Heart left ventricle (tissue), 16 donors: ENCODE measurements around the gene FKBP6. TPM values are rescaled to one million over a fixed set of nuclear protein-coding genes. Genes with fewer than 3 reads are reported as not detected.

Source experiments
- ATAC-seq, 4 donors: fragments of 200-7000 bp; cut with Tn5 transposase; one replicate each; pipeline ENCODE4 v1.9.1; 2020 to 2022; ENCODE audit warnings: moderate library complexity in 4 of 4, mild to moderate bottlenecking in 3 of 4, moderate number of reproducible peaks in 1 of 4
- DNase-seq, 5 donors: peaks; one replicate each; pipeline ENCODE4 v3.0.0-alpha.2; 2020
- H3K27ac ChIP-seq, 12 donors: fragments of 200-600 bp; sonication (generic) in 4 of 12; one replicate each; pipeline versions ENCODE4 v1.5.0 to v1.8.0; 2016 to 2022; ENCODE audit warnings: mild to moderate bottlenecking in 2 of 12
- H3K27me3 ChIP-seq, 9 donors: fragments of 200-600 bp; sonication (generic) in 2 of 9; one replicate each; pipeline versions ENCODE4 v1.5.1 to v1.8.0; 2016 to 2022; ENCODE audit warnings: mild to moderate bottlenecking in 3 of 9
- H3K36me3 ChIP-seq, 9 donors: fragments of 200-600 bp; sonication (generic) in 2 of 9; one replicate each; pipeline versions ENCODE4 v1.5.0 to v1.8.0; 2018 to 2022; ENCODE audit warnings: mild to moderate bottlenecking in 2 of 9
- H3K4me1 ChIP-seq, 12 donors: fragments of 200-600 bp; sonication (generic) in 4 of 12; one replicate each; pipeline versions ENCODE4 v1.5.0 to v1.8.0; 2016 to 2022; ENCODE audit warnings: mild to moderate bottlenecking in 3 of 12
- H3K4me3 ChIP-seq, 12 donors: fragments of 200-600 bp; sonication (generic) in 4 of 12; one replicate each; pipeline versions ENCODE4 v1.5.0 to v1.8.0; 2017 to 2022; ENCODE audit warnings: mild to moderate bottlenecking in 9 of 12, moderate library complexity in 4 of 12
- H3K9me3 ChIP-seq, 12 donors: fragments of 200-600 bp; sonication (generic) in 4 of 12; one replicate each; pipeline versions ENCODE4 v1.5.0 to v1.8.0; 2016 to 2022; ENCODE audit warnings: mild to moderate bottlenecking in 1 of 12
- POLR2A ChIP-seq, 2 donors: fragments of 450-650 bp; IDR thresholded peaks; one replicate each; pipeline ENCODE4 v1.6.1; 2017; ENCODE audit warnings: antibody characterized with exemption in 2 of 2, mild to moderate bottlenecking in 2 of 2, moderate library complexity in 2 of 2
- WGBS, 4 donors: extraction: QIAGEN DNeasy Blood & Tissue Kit in 2 of 4; methylation state at CpG; one replicate each; pipeline versions ENCODE4 v1.1.5 to v1.1.7; 2013 to 2018; 5-methylcytosine and 5-hydroxymethylcytosine counted together
- intact Hi-C, 10 donors: fragments of 100-400 bp; cut with DNase I; formaldehyde crosslinking; loops; one replicate each; pipeline versions ENCODE4 v1.11.1 to v1.14.2; 2022
- polyA plus RNA-seq, 2 donors: library from polyadenylated mRNA; stranded (reverse); fragments of 200-250 nt; gene quantifications; one replicate each; pipeline ENCODE4 v1.2.3, GENCODE V29; 2013
- total RNA-seq, 9 donors: library from RNA; depleted of rRNA in 2 of 9; stranded (reverse); fragments of >200 nt in 2 of 9; fragmentation: NEBNext Ultra II Directional in 3 of 9; extraction: Animal tissue kit (Norgen Biotek cat#: 25700) in 3 of 9; gene quantifications; one replicate each; pipeline versions ENCODE4 v1.1.0 to v1.2.4, GENCODE V29; 2016 to 2023
- TF ChIP-seq, protein P1 (sequence below), 12 donors: fragments of 200-600 bp; sonication (generic) in 4 of 12; IDR thresholded peaks; one replicate each; pipeline versions ENCODE4 v1.5.0 to v1.8.0; 2018 to 2022; ENCODE audit warnings: antibody characterized with exemption in 12 of 12, mild to moderate bottlenecking in 5 of 12
- donor health status: ischemic (EF 13 %, LVEDD 7.1; RV severe dilation, severe dysfunction).
- donor health status: healthy with polysubstance abuse.
- donor health status: DM: no; HTN: yes; CAD: no.
- donor health status: DM: no; HTN: no; CAD: no.
- donor health status: ischemic (EF 25% LVEDD 6.9; RV normal size, moderate dysfunction).
- donor health status: ischemic (EF 25% LVEDD 5.7; RV mildly dilated, moderate dysfunction).
- donor health status: healthy.
- donor health status: DM: yes; HTN: yes; CAD: no.
- donor health status: ischemic (EF 35%, LVEDD 5.7; RV mildly dilated, moderate dysfunction).
- donor health status: nonischemic (EF 11% LVEDD 7.7; RV severe dilation, severe dysfunction).
- donor health status: DM: yes; HTN: yes; CAD: no.
- donor health status: PGD.
- donor health status: ischemic (EF 29% LVEDD 5.4; RV normal size, mild dysfunction).
- donor health status: nonischemic (EF 23%, LVEDD 6.1; RV moderate dilation, normal function).

The FKBP6 gene
- total and polyA plus RNA-seq, 11 donors = not detected

DNA sequence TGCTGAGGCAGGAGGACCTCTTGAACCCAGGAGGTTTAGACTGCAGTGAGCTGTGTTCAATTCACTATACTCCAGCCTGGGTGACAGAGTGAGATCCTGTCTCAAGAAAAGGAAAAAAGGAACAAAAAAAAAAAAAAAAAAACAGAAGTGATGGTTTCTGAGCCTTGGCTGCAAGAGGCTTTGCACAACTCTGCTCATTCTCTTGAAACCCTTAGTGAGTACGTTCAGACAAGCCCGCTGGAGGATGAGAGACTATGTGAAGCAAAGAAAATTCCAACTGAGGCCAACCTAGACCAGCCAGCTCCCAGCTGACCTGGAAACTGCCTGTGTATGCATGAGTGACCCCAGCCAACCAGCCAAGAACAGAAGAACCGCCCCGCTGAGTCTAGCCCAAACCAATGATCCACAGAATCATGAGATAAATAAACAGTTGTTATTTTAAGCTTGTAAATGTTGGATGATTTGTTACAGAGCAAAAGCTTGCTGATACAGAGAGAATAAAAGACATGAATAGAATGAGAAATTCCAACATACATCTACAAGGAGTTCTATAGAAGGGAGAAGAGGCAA is 55.1 kb downstream of the FKBP6 start:
- intact Hi-C loops = no loop called here
- Histone ChIP-seq H3K4me3 (no peak overlapping the region), H3K27ac (no peak overlapping the region), H3K4me1 (no peaks in the 10 kb centered on the region), H3K27me3 (peaks cover 0 to 16% (median 10%) of the 10 kb centered on the region in 9 donors), H3K36me3 (no peaks in the 10 kb centered on the region), H3K9me3 (peaks cover 0 to 34% (median 19%) of the 10 kb centered on the region in 12 donors)
- ATAC-seq = no peak
- TF ChIP-seq POLR2A (IDR thresholded peaks at IDR 0.05) = no peak
- TF ChIP-seq, protein P1, sequence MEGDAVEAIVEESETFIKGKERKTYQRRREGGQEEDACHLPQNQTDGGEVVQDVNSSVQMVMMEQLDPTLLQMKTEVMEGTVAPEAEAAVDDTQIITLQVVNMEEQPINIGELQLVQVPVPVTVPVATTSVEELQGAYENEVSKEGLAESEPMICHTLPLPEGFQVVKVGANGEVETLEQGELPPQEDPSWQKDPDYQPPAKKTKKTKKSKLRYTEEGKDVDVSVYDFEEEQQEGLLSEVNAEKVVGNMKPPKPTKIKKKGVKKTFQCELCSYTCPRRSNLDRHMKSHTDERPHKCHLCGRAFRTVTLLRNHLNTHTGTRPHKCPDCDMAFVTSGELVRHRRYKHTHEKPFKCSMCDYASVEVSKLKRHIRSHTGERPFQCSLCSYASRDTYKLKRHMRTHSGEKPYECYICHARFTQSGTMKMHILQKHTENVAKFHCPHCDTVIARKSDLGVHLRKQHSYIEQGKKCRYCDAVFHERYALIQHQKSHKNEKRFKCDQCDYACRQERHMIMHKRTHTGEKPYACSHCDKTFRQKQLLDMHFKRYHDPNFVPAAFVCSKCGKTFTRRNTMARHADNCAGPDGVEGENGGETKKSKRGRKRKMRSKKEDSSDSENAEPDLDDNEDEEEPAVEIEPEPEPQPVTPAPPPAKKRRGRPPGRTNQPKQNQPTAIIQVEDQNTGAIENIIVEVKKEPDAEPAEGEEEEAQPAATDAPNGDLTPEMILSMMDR (IDR thresholded peaks at IDR 0.05) = no peak
- DNase-seq = no peak
- WGBS, 4 donors = 88 to 92% (median 89%) methylated on average over 4 of the region's 4 CpGs

DNA sequence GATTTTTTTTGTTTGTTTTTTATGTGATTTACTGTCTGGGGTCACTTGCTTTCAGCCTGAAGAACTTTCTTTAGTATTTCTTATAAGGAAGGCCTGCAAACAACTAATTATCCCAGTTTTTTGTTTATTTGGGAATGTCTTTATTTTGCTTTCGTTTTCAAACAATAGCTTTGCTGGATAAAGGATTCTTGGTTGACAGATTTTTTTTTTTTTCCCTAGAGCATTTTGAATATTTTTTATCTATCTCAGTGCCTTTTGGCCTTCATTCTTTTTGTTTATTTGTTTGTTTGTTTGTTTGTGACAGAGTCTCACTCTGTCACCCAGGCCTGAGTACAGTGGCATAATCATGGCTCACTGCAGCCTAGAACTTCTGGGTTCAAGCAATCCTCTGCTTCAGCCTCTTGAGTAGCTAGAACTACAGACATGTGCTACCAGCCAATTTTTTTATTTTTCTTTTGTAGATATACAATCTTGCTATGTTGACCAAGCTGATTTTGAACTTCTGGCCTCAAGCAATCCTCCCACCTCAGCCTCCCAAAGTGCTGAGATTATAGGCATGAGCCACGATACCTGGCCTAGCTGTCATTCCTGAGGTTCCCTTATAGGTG is 59.4 kb downstream of the FKBP6 start:
- Histone ChIP-seq H3K4me3 (no peak overlapping the region), H3K9me3 (peaks cover 2 to 60% (median 30%) of the 10 kb centered on the region in 12 donors), H3K27ac (no peak overlapping the region), H3K36me3 (no peaks in the 10 kb centered on the region), H3K4me1 (no peaks in the 10 kb centered on the region), H3K27me3 (no peaks in the 10 kb centered on the region)
- no peak for DNase-seq
- TF ChIP-seq, protein P1 (IDR thresholded peaks at IDR 0.05) = no peak
- no peak for TF ChIP-seq POLR2A (IDR thresholded peaks at IDR 0.05)
- 57 to 72% (median 61%) methylated on average over 2 of the region's 2 CpGs for WGBS, 4 donors
- intact Hi-C loops = no loop called here
- ATAC-seq = no peak

DNA sequence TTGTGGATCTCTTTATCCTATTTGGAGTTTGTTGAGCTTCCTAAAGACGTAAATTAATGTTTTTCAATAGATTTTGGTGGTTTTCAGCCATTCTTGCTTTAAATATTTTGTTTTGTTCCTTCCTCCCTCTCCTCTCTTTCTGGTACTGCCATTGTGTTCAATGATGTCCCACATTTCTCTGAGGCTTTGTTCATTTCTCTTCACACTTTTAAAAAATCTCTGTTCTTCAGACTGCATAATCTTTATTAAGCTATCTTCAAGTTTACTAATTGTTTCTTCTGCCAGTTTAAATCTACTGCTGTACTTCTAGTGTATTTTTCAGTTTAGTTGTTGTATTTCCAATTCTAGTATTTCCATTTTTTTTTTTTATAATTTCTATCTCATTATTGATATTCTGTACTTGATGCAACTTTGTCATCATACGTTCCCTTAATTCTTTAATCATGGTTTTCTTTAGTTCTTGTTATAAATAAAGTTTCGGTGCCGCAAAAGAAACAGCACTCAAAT is 60.0 kb downstream of the FKBP6 start:
- Histone ChIP-seq H3K9me3 (peaks cover 2 to 57% (median 30%) of the 10 kb centered on the region in 12 donors), H3K27ac (no peak overlapping the region), H3K27me3 (no peaks in the 10 kb centered on the region), H3K36me3 (no peaks in the 10 kb centered on the region), H3K4me1 (no peaks in the 10 kb centered on the region), H3K4me3 (no peak overlapping the region)
- no peak for ATAC-seq
- intact Hi-C loops = no loop called here
- TF ChIP-seq, protein P1 (IDR thresholded peaks at IDR 0.05) = no peak
- TF ChIP-seq POLR2A (IDR thresholded peaks at IDR 0.05) = no peak
- WGBS, 4 donors = 85 to 93% (median 88%) methylated on average over 4 of the region's 4 CpGs
- DNase-seq = no peak

DNA sequence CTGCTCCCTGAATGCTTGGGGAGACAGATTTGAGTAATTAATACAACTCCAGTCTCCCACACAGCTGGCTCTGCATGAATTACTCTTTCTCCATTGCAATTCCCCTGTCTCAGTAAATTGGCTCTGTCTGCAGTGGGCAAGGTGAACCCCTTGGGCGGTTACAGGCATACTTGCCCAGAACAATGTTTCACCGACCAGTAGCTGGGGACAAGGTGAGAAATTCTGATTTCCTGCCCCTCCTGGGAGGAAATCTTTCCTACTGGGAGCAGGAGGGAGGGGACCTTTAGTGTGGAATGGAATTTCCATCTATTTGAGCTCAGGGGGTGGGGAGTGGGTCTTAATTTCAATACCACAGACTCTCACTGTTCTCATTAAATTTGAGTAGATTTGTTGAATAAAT is 63.4 kb downstream of the FKBP6 start:
- TF ChIP-seq POLR2A (IDR thresholded peaks at IDR 0.05) = no peak
- TF ChIP-seq, protein P1 (IDR thresholded peaks at IDR 0.05) = no peak
- no peak overlapping the region for H3K27ac ChIP-seq
- H3K36me3 ChIP-seq = no peaks in the 10 kb centered on the region
- no peak for ATAC-seq
- DNase-seq = no peak
- H3K27me3 ChIP-seq = no peaks in the 10 kb centered on the region
- H3K4me1 ChIP-seq = no peaks in the 10 kb centered on the region
- peaks cover 2 to 42% (median 28%) of the 10 kb centered on the region in 12 donors for H3K9me3 ChIP-seq
- no peak overlapping the region for H3K4me3 ChIP-seq
- intact Hi-C loops = no loop called here
- WGBS, 4 donors = 37 to 52% (median 44%) methylated on average over 2 of the region's 2 CpGs
